ENCODE data around the gene TMEM161A. TPM values are rescaled to one million over a fixed set of nuclear protein-coding genes. Genes with fewer than 3 reads are reported as not detected.

The TMEM161A gene
- total RNA-seq, 1 donor from 2014 or later: 45.2 TPM

DNA sequence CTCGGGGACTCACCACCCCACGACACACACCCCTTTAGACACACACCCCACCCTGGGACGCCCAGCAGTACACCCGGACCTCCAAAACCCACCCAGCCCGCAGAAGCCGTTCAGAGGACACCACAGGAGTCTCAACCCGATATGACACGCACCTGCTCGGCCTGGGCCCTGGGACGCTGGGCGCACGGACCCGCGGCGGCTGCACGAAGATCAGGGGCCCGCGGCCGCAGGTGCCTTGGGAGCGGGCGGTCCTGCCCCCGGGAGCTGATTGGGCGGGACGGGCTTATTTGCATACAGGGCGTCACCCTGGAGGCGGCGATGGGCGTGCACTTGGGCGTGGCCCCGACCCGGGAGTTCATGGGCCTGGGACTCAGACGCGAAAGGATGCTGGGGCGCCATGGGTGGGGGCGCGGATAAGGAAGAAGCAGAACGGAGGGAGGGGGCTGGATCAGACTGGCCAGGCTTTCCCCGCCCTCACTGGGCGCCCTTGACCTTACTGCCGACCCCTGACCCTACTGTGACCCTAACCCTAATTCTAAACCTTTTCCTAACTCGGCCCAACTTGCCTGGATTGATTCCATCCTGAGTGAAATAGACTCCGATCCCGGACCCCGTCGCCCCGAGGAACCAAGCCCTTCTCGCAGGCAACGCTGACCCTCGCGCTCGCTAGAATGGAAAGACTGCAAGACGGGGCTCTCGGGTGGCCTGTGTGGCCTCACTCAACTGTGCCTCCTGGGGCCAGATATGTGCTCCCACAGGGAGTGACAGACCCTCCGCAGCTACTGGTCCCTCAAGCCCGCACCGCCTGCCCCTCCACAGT is 32.0 kb upstream of the TMEM161A start, which contains the start of gene MEF2B:
Gene MEF2B (minus strand): TSS at position 211 of the 820 bp plus-strand sequence. CDS start 19,528 bp downstream, outside the sequence.
- H3K36me3 Mint-ChIP-seq: no peaks in the 10 kb centered on the region
- peaks cover 9% of the 10 kb centered on the region for H3K4me1 Mint-ChIP-seq (ENCODE audit: unreplicated experiment)
- H3K27me3 Mint-ChIP-seq: peaks cover 19% of the 10 kb centered on the region
- H3K9me3 Mint-ChIP-seq: no peaks in the 10 kb centered on the region
- DNase-seq (ENCODE audit: extremely low spot score, unreplicated experiment): peak; percentile 82
- TF ChIP-seq, protein P1, sequence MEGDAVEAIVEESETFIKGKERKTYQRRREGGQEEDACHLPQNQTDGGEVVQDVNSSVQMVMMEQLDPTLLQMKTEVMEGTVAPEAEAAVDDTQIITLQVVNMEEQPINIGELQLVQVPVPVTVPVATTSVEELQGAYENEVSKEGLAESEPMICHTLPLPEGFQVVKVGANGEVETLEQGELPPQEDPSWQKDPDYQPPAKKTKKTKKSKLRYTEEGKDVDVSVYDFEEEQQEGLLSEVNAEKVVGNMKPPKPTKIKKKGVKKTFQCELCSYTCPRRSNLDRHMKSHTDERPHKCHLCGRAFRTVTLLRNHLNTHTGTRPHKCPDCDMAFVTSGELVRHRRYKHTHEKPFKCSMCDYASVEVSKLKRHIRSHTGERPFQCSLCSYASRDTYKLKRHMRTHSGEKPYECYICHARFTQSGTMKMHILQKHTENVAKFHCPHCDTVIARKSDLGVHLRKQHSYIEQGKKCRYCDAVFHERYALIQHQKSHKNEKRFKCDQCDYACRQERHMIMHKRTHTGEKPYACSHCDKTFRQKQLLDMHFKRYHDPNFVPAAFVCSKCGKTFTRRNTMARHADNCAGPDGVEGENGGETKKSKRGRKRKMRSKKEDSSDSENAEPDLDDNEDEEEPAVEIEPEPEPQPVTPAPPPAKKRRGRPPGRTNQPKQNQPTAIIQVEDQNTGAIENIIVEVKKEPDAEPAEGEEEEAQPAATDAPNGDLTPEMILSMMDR (conservative IDR thresholded peaks at IDR 0.05): no peak
- H3K4me3 Mint-ChIP-seq: peak within 1 kb of the TSS; percentile 76
- H3K27ac Mint-ChIP-seq: peak within 1 kb of the TSS; percentile 63

DNA sequence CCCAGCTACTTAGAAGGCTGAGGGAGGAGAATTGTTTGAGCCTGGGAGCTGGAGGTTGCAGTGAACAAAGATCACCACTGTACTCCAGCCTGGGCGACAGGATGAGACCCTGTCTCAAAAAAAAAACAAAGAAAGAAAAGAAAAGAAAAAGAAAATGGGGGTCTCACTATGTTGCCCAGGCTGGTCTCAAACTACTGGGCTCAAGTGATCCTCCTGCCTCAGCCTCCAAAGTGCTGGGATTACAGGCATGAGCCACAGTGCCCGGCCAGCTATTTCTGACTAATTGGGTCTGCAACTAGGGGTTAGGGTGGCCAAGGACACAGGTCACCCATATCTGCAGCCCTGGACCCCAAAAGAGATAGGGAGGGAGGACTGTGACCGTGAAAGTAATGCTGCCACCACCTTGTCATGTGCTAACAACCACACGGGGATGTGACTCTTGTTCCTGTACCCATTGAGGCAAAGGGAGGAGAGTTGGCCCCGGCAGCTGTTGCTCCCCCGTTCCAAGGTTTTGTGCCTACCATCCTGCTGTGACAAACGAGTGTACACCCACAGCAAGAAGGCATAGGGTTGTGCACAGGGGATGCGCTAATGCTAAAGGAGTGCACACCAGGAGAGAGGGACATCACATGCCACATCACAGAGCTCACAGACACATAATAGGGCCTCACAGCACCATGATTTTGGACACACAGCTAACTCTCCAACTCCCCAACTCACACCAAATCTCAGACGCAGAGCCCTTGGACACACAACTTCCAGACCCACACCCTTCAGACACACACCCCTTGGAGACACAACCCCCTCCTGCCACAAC is 31.2 kb upstream of the TMEM161A start:
- H3K4me1 Mint-ChIP-seq (ENCODE audit: unreplicated experiment): peaks cover 9% of the 10 kb centered on the region
- TF ChIP-seq, protein P1 (conservative IDR thresholded peaks at IDR 0.05): no peak
- H3K4me3 Mint-ChIP-seq: peak overlapping the region; percentile 76
- H3K9me3 Mint-ChIP-seq: no peaks in the 10 kb centered on the region
- no peak for DNase-seq (ENCODE audit: extremely low spot score, unreplicated experiment)
- H3K27me3 Mint-ChIP-seq: peaks cover 19% of the 10 kb centered on the region
- no peaks in the 10 kb centered on the region for H3K36me3 Mint-ChIP-seq
- H3K27ac Mint-ChIP-seq: no peak overlapping the region

DNA sequence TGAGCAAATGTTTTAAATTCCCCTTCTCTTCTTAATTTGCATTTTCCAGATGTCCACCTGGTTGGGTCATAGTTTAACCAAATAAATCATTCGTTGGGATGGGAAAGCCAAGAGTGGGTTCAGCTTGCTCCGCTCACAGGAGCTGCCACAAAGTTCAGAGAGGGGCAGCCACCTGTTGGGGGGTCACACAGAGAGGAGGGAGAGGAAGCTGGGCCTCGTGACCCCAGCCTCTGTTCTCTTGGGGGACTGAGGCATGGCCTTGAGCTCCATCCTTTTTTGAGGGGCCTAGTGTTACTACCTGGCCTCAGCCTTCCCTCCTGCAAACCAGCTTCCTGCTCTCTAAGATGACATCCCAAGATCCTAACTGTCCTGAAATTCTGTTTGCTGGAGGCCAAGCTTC is 29.3 kb upstream of the TMEM161A start:
- no peak for DNase-seq (ENCODE audit: extremely low spot score, unreplicated experiment)
- Mint-ChIP-seq H3K4me1 (ENCODE audit: unreplicated experiment) (peaks cover 9% of the 10 kb centered on the region), H3K36me3 (no peaks in the 10 kb centered on the region), H3K27me3 (peaks cover 19% of the 10 kb centered on the region), H3K4me3 (no peak overlapping the region), H3K27ac (no peak overlapping the region), H3K9me3 (no peaks in the 10 kb centered on the region)
- TF ChIP-seq, protein P1 (conservative IDR thresholded peaks at IDR 0.05): no peak

DNA sequence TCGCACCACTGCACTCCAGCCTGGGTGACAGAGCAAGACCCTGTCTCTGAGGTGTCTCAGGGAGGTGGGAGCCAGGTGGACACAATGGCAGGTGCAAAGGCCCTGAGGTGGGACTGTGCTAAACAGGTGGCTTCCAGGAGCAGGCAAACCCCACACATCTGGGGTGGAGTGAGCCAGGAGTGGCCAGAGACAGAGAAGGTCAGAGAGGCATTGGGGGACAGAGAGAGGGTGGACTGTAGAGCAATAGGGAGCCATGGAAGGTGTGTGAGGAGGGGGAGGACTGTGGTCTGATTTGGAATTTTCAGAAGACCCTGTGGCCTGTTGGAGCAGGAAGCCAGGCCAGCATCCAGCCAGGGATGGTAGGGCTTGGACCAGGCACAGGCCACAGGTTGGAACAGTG is 27.1 kb upstream of the TMEM161A start:
- Mint-ChIP-seq H3K4me1 (ENCODE audit: unreplicated experiment) (peaks cover 2% of the 10 kb centered on the region), H3K9me3 (no peaks in the 10 kb centered on the region), H3K27ac (no peak overlapping the region), H3K27me3 (peaks cover 12% of the 10 kb centered on the region), H3K36me3 (no peaks in the 10 kb centered on the region), H3K4me3 (no peak overlapping the region)
- DNase-seq (ENCODE audit: extremely low spot score, unreplicated experiment): no peak
- TF ChIP-seq, protein P1 (conservative IDR thresholded peaks at IDR 0.05): no peak

DNA sequence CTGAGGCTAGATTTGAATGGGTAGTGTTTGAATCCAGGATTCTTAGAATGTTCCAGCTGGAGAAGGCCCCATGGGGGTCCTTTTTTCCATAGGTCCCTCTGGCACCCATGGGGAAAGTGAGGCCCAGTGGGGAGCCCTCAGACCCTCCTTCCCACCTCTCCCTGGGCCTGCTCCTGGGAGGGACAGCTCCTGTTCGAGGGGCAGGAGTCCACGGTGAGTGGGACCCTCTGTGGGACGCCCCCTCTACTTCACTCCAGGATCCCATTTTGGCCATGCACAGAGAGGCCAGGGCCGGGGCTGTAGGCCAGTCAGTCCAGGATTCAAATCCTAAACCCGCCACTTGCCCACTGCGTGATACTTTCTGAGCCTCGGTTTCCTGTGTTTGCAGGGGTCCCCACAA is 24.2 kb upstream of the TMEM161A start:
- TF ChIP-seq, protein P1 (conservative IDR thresholded peaks at IDR 0.05): no peak
- DNase-seq (ENCODE audit: extremely low spot score, unreplicated experiment): no peak
- no peaks in the 10 kb centered on the region for H3K9me3 Mint-ChIP-seq
- H3K4me3 Mint-ChIP-seq: no peak overlapping the region
- H3K27ac Mint-ChIP-seq: no peak overlapping the region
- no peaks in the 10 kb centered on the region for H3K36me3 Mint-ChIP-seq
- no peaks in the 10 kb centered on the region for H3K27me3 Mint-ChIP-seq
- H3K4me1 Mint-ChIP-seq (ENCODE audit: unreplicated experiment): no peaks in the 10 kb centered on the region
